Effector memory CD4-positive, alpha-beta T cell (primary cell): ENCODE results near the gene KCTD13.
"Not testable (repeated sequence)": the region's sequence is repeated elsewhere in the genome, so short reads cannot be mapped to it uniquely, and the experiment has no call there.

ENCODE experiments used
- DNase-seq, 3 donors: peaks; one replicate each; pipeline ENCODE4 v3.0.0-alpha.2; 2020
- H3K27ac ChIP-seq: 2 replicates; pipeline ENCODE4 v1.7.0; 2013; ENCODE audit warnings: mild to moderate bottlenecking, low read length, moderate library complexity; ENCODE audit not compliant: insufficient read depth, poor library complexity, severe bottlenecking
- H3K27me3 ChIP-seq: replicated peaks from 2 replicates; pipeline ENCODE4 v1.7.0; 2013; ENCODE audit warnings: mild to moderate bottlenecking, low read length; ENCODE audit not compliant: insufficient read depth, control insufficient read depth, poor library complexity, severe bottlenecking
- H3K36me3 ChIP-seq: 2 replicates; pipeline ENCODE4 v1.7.0; 2013; ENCODE audit warnings: mild to moderate bottlenecking, low read length, moderate library complexity; ENCODE audit not compliant: control insufficient read depth, insufficient read depth
- H3K4me1 ChIP-seq: 2 replicates; pipeline ENCODE4 v1.7.0; 2013; ENCODE audit warnings: low read length, mild to moderate bottlenecking; ENCODE audit not compliant: control insufficient read depth, insufficient read depth, poor library complexity, severe bottlenecking
- H3K4me3 ChIP-seq: 2 replicates; pipeline ENCODE4 v1.7.0; 2013; ENCODE audit warnings: low read length, low read depth, mild to moderate bottlenecking; ENCODE audit not compliant: insufficient read depth, poor library complexity, severe bottlenecking
- H3K9me3 ChIP-seq: 2 replicates; pipeline ENCODE4 v1.7.0; 2013; ENCODE audit warnings: mild to moderate bottlenecking, low read length, moderate library complexity; ENCODE audit not compliant: control insufficient read depth

KCTD13 gene

GRCh38 chr16:29869067-29869466, 57.0 kb downstream of the KCTD13 start:
- not testable (repeated sequence) for H3K27ac ChIP-seq, H3K4me3 ChIP-seq, H3K9me3 ChIP-seq, H3K27me3 ChIP-seq, DNase-seq, H3K4me1 ChIP-seq, H3K36me3 ChIP-seq

GRCh38 chr16:29868396-29869009, 57.5 kb downstream of the KCTD13 start:
- H3K27me3 ChIP-seq: no peaks in the 10 kb centered on the region
- H3K36me3 ChIP-seq: no peaks in the 10 kb centered on the region
- H3K4me3 ChIP-seq: no peak overlapping the region
- H3K27ac ChIP-seq: no peak overlapping the region
- no peaks in the 10 kb centered on the region for H3K9me3 ChIP-seq
- H3K4me1 ChIP-seq: peaks cover 3% of the 10 kb centered on the region
- DNase-seq: no peak

- H3K27me3 ChIP-seq: no peaks in the 10 kb centered on the region
- no peaks in the 10 kb centered on the region for H3K9me3 ChIP-seq
- H3K36me3 ChIP-seq: peaks cover 15% of the 10 kb centered on the region
- H3K27ac ChIP-seq: no peak overlapping the region
- H3K4me3 ChIP-seq: no peak overlapping the region
- no peak for DNase-seq
- H3K4me1 ChIP-seq: peaks cover 19% of the 10 kb centered on the region
Observed at GRCh38 chr16:29864205-29864604, 61.8 kb downstream of the KCTD13 start.

- no peak overlapping the region for H3K4me3 ChIP-seq
- peak overlapping the region; percentile 93 for H3K27ac ChIP-seq
Observed at GRCh38 chr16:29863669-29863984, 62.4 kb downstream of the KCTD13 start.

GRCh38 chr16:29862884-29863668, 63.0 kb downstream of the KCTD13 start, which contains the start of gene CDIPT:
Gene CDIPT (minus strand): TSS chr16:29863226. CDS start chr16:29862857, 369 bp downstream.
- Histone ChIP-seq H3K9me3 (no peaks in the 10 kb centered on the region), H3K4me3 (peak within 1 kb of the TSS; percentile 96), H3K4me1 (peaks cover 19% of the 10 kb centered on the region), H3K27ac (peak within 1 kb of the TSS; percentile 93), H3K27me3 (no peaks in the 10 kb centered on the region), H3K36me3 (peaks cover 26% of the 10 kb centered on the region)
- DNase-seq: peak; percentile 81 to 88 (median 88)

More at GRCh38 chr16:29863669-29863984, 62.4 kb downstream of the KCTD13 start:
- Histone ChIP-seq H3K9me3 (no peaks in the 10 kb centered on the region), H3K27me3 (no peaks in the 10 kb centered on the region), H3K4me1 (peaks cover 19% of the 10 kb centered on the region), H3K36me3 (peaks cover 21% of the 10 kb centered on the region)
- DNase-seq: no peak

GRCh38 chr16:29862383-29862883, 63.6 kb downstream of the KCTD13 start:
- Histone ChIP-seq H3K4me1 (peaks cover 19% of the 10 kb centered on the region), H3K27ac (peak overlapping the region; percentile 93), H3K27me3 (no peaks in the 10 kb centered on the region), H3K4me3 (peak overlapping the region; percentile 96), H3K9me3 (no peaks in the 10 kb centered on the region), H3K36me3 (peaks cover 27% of the 10 kb centered on the region)
- no peak for DNase-seq

- H3K27me3 ChIP-seq: no peaks in the 10 kb centered on the region
- peaks cover 27% of the 10 kb centered on the region for H3K36me3 ChIP-seq
- H3K4me3 ChIP-seq: no peak overlapping the region
- no peak overlapping the region for H3K27ac ChIP-seq
- peaks cover 19% of the 10 kb centered on the region for H3K4me1 ChIP-seq
- no peak for DNase-seq
- H3K9me3 ChIP-seq: no peaks in the 10 kb centered on the region
Observed at GRCh38 chr16:29860218-29860617, 65.8 kb downstream of the KCTD13 start.

GRCh38 chr16:29858974-29859373, 67.1 kb downstream of the KCTD13 start:
- H3K9me3 ChIP-seq: no peaks in the 10 kb centered on the region
- H3K27ac ChIP-seq: no peak overlapping the region
- H3K4me1 ChIP-seq: peaks cover 19% of the 10 kb centered on the region
- H3K4me3 ChIP-seq: no peak overlapping the region
- no peak for DNase-seq
- H3K27me3 ChIP-seq: no peaks in the 10 kb centered on the region
- H3K36me3 ChIP-seq: peaks cover 27% of the 10 kb centered on the region

GRCh38 chr16:29858149-29858849, 67.7 kb downstream of the KCTD13 start:
- no peak overlapping the region for H3K27ac ChIP-seq
- peaks cover 27% of the 10 kb centered on the region for H3K36me3 ChIP-seq
- H3K4me1 ChIP-seq: peaks cover 15% of the 10 kb centered on the region
- H3K27me3 ChIP-seq: no peaks in the 10 kb centered on the region
- H3K4me3 ChIP-seq: no peak overlapping the region
- H3K9me3 ChIP-seq: no peaks in the 10 kb centered on the region
- DNase-seq: no peak
